Calu3 (cell line): ENCODE results near the gene MEA1. TPM values are rescaled to one million over a fixed set of nuclear protein-coding genes. Genes with fewer than 3 reads are reported as not detected.
"Not testable (repeated sequence)": the region's sequence is repeated elsewhere in the genome, so short reads cannot be mapped to it uniquely, and the experiment has no call there.

Experiments used
- BruUV-seq: library from RNA; stranded (reverse); fragments of 400-500 nt; replicated peaks from 2 replicates; lab custom pipeline; 2021; lab: Mats Ljungman, UMichigan
- CTCF ChIA-PET: fragments of 300-600 bp; sonication (Branson Sonifier 250); formaldehyde crosslinking; loops from one replicate; lab custom pipeline; 2022; ENCODE audit warnings: antibody characterized with exemption; lab: Charles Lee
- DNase-seq: peaks from one replicate; pipeline ENCODE4 v3.0.0; 2022
- H3K27ac Mint-ChIP-seq: one replicate; pipeline ENCODE4 v1.8.0; 2022; ENCODE audit warnings: mixed read lengths; ENCODE audit not compliant: unreplicated experiment
- H3K27me3 Mint-ChIP-seq: one replicate; pipeline ENCODE4 v1.8.0; 2022; ENCODE audit warnings: mixed read lengths; ENCODE audit not compliant: unreplicated experiment
- H3K36me3 Mint-ChIP-seq: one replicate; pipeline ENCODE4 v1.8.0; 2022; ENCODE audit warnings: mild to moderate bottlenecking, moderate library complexity, mixed read lengths; ENCODE audit not compliant: insufficient read depth, unreplicated experiment
- H3K4me1 Mint-ChIP-seq: one replicate; pipeline ENCODE4 v1.8.0; 2022; ENCODE audit warnings: mild to moderate bottlenecking, low read depth, mixed read lengths; ENCODE audit not compliant: unreplicated experiment
- H3K4me3 Mint-ChIP-seq: one replicate; pipeline ENCODE4 v1.8.0; 2022; ENCODE audit warnings: mild to moderate bottlenecking, low read depth, moderate library complexity, mixed read lengths; ENCODE audit not compliant: unreplicated experiment
- H3K9me3 Mint-ChIP-seq: one replicate; pipeline ENCODE4 v1.8.0; 2022; ENCODE audit warnings: low read depth, mixed read lengths; ENCODE audit not compliant: unreplicated experiment
- intact Hi-C: fragments of 100-400 bp; cut with micrococcal nuclease; formaldehyde crosslinking; loops from one replicate; pipeline ENCODE4 v1.10.0; 2022; ENCODE audit not compliant: unreplicated experiment
- total RNA-seq: library from RNA; stranded (reverse); gene quantifications from 2 replicates; pipeline ENCODE4 v1.2.3, GENCODE V29; 2022
- TF ChIP-seq, protein P1 (sequence below): fragments of 200-600 bp; IDR thresholded peaks from one replicate; pipeline ENCODE4 v1.8.0; 2022; ENCODE audit warnings: antibody characterized with exemption; ENCODE audit not compliant: unreplicated experiment

Gene MEA1
- total RNA-seq, 1 experiment from 2014 or later: 115 TPM

DNA sequence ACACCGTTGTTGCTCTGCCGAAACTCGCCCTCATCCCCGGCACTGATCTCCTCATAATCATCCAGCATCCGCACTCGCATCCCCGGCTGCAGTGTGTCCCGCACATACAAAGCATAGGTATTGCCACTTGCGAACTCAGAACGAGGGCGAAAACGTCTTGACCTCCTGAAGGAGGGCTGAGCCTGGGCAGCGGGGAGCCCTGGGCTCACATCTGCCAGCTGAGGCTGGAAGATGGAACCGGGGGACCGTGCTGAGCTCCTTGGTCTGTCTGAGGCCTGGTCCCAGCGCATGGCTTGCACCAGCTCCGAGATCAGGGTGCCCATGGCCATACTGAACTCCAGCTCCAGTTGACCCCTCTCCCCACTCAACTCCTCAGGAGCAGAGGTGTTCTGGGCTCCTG lies 37.2 kb upstream of the MEA1 start:
- H3K27me3 Mint-ChIP-seq: no peaks in the 10 kb centered on the region
- H3K4me1 Mint-ChIP-seq: peaks cover 13% of the 10 kb centered on the region
- no TSS peak for BruUV-seq
- no peak overlapping the region for H3K4me3 Mint-ChIP-seq
- intact Hi-C loops: no loop called here
- CTCF ChIA-PET: no interaction called here
- no peak overlapping the region for H3K27ac Mint-ChIP-seq
- peaks cover 63% of the 10 kb centered on the region for H3K36me3 Mint-ChIP-seq
- no peaks in the 10 kb centered on the region for H3K9me3 Mint-ChIP-seq
- no peak for DNase-seq
- TF ChIP-seq, protein P1, sequence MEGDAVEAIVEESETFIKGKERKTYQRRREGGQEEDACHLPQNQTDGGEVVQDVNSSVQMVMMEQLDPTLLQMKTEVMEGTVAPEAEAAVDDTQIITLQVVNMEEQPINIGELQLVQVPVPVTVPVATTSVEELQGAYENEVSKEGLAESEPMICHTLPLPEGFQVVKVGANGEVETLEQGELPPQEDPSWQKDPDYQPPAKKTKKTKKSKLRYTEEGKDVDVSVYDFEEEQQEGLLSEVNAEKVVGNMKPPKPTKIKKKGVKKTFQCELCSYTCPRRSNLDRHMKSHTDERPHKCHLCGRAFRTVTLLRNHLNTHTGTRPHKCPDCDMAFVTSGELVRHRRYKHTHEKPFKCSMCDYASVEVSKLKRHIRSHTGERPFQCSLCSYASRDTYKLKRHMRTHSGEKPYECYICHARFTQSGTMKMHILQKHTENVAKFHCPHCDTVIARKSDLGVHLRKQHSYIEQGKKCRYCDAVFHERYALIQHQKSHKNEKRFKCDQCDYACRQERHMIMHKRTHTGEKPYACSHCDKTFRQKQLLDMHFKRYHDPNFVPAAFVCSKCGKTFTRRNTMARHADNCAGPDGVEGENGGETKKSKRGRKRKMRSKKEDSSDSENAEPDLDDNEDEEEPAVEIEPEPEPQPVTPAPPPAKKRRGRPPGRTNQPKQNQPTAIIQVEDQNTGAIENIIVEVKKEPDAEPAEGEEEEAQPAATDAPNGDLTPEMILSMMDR: no peak

DNA sequence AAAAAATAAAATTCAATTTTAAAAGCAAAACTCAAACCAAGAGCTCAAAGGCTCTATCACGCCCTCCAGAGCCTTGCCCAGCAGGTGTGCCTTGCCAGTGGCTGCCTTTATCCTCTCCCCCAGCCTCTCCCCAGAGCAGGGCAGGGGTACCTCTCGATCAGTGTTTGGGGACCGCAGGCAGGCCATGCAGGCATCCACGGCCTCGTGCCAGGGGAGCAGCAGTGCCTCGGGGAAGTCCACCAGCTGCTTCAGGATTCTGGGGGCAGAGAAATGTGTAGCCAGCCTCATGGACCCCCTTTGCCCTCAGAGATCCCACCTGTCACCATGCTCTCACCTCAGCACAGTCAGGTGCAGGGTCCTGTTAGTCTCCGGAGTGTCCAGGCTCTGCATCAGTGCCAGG lies 34.3 kb upstream of the MEA1 start:
- TF ChIP-seq, protein P1: no peak
- no peak overlapping the region for H3K27ac Mint-ChIP-seq
- no peak overlapping the region for H3K4me3 Mint-ChIP-seq
- DNase-seq: no peak
- H3K36me3 Mint-ChIP-seq: peaks cover 46% of the 10 kb centered on the region
- no TSS peak for BruUV-seq
- no peaks in the 10 kb centered on the region for H3K9me3 Mint-ChIP-seq
- no peaks in the 10 kb centered on the region for H3K27me3 Mint-ChIP-seq
- H3K4me1 Mint-ChIP-seq: peaks cover 10% of the 10 kb centered on the region
- CTCF ChIA-PET: interaction anchor here (0.6 kb wide), 1 partner anchor 15 kb away, joined by 3 read pairs; no protein-coding TSS in a partner anchor
- intact Hi-C loops: no loop called here

DNA sequence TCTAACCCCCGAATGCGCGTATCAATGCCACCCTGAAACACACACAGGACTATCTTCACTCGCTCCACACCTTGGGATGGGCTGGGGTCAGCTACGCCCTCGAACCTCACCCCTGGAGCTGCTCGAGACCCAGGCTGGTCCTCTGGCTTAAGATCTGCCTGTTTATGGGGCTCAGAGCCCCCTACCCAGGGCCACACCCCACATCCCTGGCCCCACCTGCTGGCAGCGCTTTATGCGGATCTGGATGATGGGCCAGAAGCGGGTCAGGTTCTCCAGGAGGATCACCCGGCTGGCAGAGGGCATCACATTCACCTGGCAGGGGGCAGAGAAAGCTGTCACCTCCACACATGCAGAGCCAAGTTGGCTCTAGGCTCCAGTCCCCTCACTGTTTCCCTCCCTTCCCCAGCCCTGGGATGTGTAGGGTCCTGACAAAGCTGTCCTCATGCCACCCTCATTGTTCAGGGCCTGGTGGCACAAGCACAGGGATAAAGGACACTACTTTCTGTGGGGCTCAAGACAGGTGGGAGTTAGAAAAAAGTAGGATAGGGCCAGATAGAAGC lies 31.7 kb upstream of the MEA1 start:
- BruUV-seq: no TSS peak
- Mint-ChIP-seq H3K4me1 (no peaks in the 10 kb centered on the region), H3K4me3 (no peak overlapping the region), H3K36me3 (peaks cover 43% of the 10 kb centered on the region), H3K27ac (no peak overlapping the region), H3K9me3 (no peaks in the 10 kb centered on the region), H3K27me3 (no peaks in the 10 kb centered on the region)
- CTCF ChIA-PET: no interaction called here
- intact Hi-C loops: no loop called here
- DNase-seq: no peak
- TF ChIP-seq, protein P1: no peak

DNA sequence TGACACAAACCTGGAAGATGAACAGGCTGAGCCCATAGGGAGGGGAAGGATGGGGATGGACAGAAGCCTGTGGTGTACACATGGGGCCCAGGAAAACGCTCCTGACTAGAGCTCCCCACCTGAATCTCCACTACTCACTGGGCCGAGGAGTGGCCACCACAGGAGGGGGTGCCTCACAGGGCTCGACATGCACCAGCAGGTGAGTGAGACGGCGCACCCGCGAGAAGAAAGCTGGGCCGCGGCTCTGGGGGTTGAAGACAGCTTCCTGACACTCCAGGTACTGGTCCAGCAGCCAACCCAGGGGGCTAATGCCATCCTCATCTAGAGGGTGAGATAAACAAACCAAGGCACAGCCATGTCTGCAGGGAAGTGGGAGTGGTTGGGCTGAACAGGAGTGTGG lies 29.6 kb upstream of the MEA1 start:
- BruUV-seq: no TSS peak
- Mint-ChIP-seq H3K4me3 (no peak overlapping the region), H3K27ac (no peak overlapping the region), H3K4me1 (no peaks in the 10 kb centered on the region), H3K27me3 (no peaks in the 10 kb centered on the region), H3K36me3 (peaks cover 46% of the 10 kb centered on the region), H3K9me3 (no peaks in the 10 kb centered on the region)
- intact Hi-C loops: no loop called here
- TF ChIP-seq, protein P1: no peak
- no peak for DNase-seq
- CTCF ChIA-PET: interaction anchor here (1.3 kb wide), 1 partner anchor 11 kb away, joined by 4 read pairs; the partner anchor contains the start of gene CUL7

DNA sequence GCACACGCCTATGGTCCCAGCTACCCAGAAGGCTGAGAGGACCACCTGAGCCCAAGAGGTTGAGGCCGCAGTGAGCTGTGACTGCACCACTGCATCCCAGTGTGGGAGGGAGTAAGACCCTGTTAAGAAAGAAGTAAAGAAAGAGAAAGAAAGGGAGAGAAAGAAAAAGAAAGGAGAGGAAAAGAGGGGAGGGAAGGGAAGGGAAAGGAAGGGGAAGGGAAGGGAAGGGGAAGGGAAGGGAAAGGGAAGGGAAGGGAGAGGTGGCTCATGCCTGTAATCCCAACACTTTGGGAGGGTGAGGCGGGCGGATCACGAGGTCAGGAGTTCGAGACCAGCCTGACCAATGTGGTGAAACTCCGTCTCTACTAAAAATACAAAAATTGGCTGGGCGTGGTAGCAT lies 27.7 kb upstream of the MEA1 start:
- peaks cover 51% of the 10 kb centered on the region for H3K36me3 Mint-ChIP-seq
- CTCF ChIA-PET: interaction anchor here (0.7 kb wide), 1 partner anchor 77 kb away, joined by 6 read pairs; no protein-coding TSS in a partner anchor
- H3K9me3 Mint-ChIP-seq, H3K27ac Mint-ChIP-seq, H3K27me3 Mint-ChIP-seq, intact Hi-C loops, DNase-seq, H3K4me1 Mint-ChIP-seq, BruUV-seq, H3K4me3 Mint-ChIP-seq: not testable (repeated sequence)
